Smooth muscle cell (in vitro differentiated cells): ENCODE data around the gene BIRC6. TPM values are rescaled to one million over a fixed set of nuclear protein-coding genes. Genes with fewer than 3 reads are reported as not detected.

Experiments
- DNase-seq: peaks from one replicate; lab custom pipeline; 2025; ENCODE audit not compliant: unreplicated experiment; lab: John Stamatoyannopoulos, UW
- H2AFZ ChIP-seq: fragments of 200-600 bp; sonication (generic); 2 replicates; pipeline ENCODE4 v1.6.0; 2016; ENCODE audit warnings: antibody characterized with exemption, low read depth, mild to moderate bottlenecking
- H3F3A ChIP-seq: fragments of 200-600 bp; sonication (generic); 2 replicates; pipeline ENCODE4 v1.6.0; 2017; ENCODE audit warnings: antibody characterized with exemption, low read depth
- H3K27ac ChIP-seq: fragments of 200-600 bp; sonication (generic); 2 replicates; pipeline ENCODE4 v1.5.1; 2016; ENCODE audit warnings: low read depth, mild to moderate bottlenecking
- H3K27me3 ChIP-seq: fragments of 200-600 bp; sonication (generic); 2 replicates; pipeline ENCODE4 v1.6.1; 2016; ENCODE audit warnings: low read depth, mild to moderate bottlenecking
- H3K36me3 ChIP-seq: fragments of 200-600 bp; sonication (generic); 2 replicates; pipeline ENCODE4 v1.5.1; 2016; ENCODE audit warnings: low read depth
- H3K4me1 ChIP-seq: fragments of 200-600 bp; sonication (generic); 2 replicates; pipeline ENCODE4 v1.5.1; 2016; ENCODE audit warnings: low read depth
- H3K4me2 ChIP-seq: fragments of 200-600 bp; sonication (generic); 2 replicates; pipeline ENCODE4 v1.6.0; 2016; ENCODE audit warnings: mild to moderate bottlenecking
- H3K4me3 ChIP-seq: fragments of 200-600 bp; sonication (generic); 2 replicates; pipeline ENCODE4 v1.5.1; 2016; ENCODE audit warnings: mild to moderate bottlenecking
- H3K79me2 ChIP-seq: fragments of 200-600 bp; sonication (generic); 2 replicates; pipeline ENCODE4 v1.6.0; 2016; ENCODE audit warnings: low read depth, mild to moderate bottlenecking
- H3K9ac ChIP-seq: fragments of 200-600 bp; sonication (generic); 2 replicates; pipeline ENCODE4 v1.6.0; 2016; ENCODE audit warnings: low read depth
- H3K9me3 ChIP-seq: fragments of 200-600 bp; sonication (generic); replicated peaks from 2 replicates; pipeline ENCODE4 v1.5.1; 2016; ENCODE audit warnings: low read depth
- H4K20me1 ChIP-seq: fragments of 200-600 bp; sonication (generic); 2 replicates; pipeline ENCODE4 v1.6.0; 2016; ENCODE audit warnings: low read depth
- WGBS: methylation state at CpG from one replicate; pipeline ENCODE4 v1.1.7; 2016; ENCODE audit warnings: low lambda C conversion rate; 5-methylcytosine and 5-hydroxymethylcytosine counted together
- polyA plus RNA-seq: library from polyadenylated mRNA; unstranded; fragments of >200 nt; fragmentation: Nextera tagmentation; extraction: Ambion mirVana; gene quantifications from 2 replicates; pipeline ENCODE4 v1.2.1, GENCODE V29; 2016
- total RNA-seq: library from RNA; depleted of rRNA; stranded (reverse); fragments of >200 nt; gene quantifications from 2 replicates; pipeline ENCODE4 v1.2.3, GENCODE V29; 2014
- TF ChIP-seq, protein P1 (sequence below): fragments of 200-600 bp; sonication (generic); IDR thresholded peaks from 2 replicates; pipeline ENCODE4 v1.5.1; 2017; ENCODE audit warnings: borderline replicate concordance, mild to moderate bottlenecking, antibody characterized with exemption; ENCODE audit not compliant: insufficient read depth, poor library complexity, severe bottlenecking

BIRC6 gene
- total and polyA plus RNA-seq, 2 experiments from 2014 or later = 12.4 to 79.8 TPM

DNA sequence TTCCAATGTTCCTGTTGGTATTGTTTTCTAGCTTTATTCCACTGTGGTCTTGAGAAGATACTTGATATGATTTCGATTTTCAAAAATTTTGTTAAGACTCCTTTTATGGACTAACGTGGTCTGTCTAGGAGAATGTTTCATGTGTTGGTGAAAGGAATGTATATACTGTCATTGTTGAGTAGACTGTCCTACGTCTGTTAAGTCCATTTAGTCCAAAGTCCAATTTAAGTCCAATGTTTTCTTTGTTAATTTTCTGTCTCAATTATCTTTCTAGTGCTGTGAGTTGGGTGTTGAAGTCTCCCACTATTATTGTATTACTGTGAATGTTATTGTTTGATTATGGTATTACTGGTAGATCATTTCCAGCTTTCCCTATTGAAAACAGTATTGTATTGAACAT lies 215.2 kb downstream of the BIRC6 start:
- H3K4me2 ChIP-seq = no peak overlapping the region
- H3K4me3 ChIP-seq = no peak overlapping the region
- no peak for DNase-seq
- H3K27me3 ChIP-seq = no peaks in the 10 kb centered on the region
- H4K20me1 ChIP-seq = peaks cover 27% of the 10 kb centered on the region
- 84% methylated on average over 3 of the region's 3 CpGs for WGBS
- no peak overlapping the region for H2AFZ ChIP-seq
- H3K36me3 ChIP-seq = peaks cover 6% of the 10 kb centered on the region
- H3F3A ChIP-seq = no peaks in the 10 kb centered on the region
- no peak overlapping the region for H3K27ac ChIP-seq
- no peak overlapping the region for H3K9ac ChIP-seq
- no peaks in the 10 kb centered on the region for H3K9me3 ChIP-seq
- TF ChIP-seq, protein P1, sequence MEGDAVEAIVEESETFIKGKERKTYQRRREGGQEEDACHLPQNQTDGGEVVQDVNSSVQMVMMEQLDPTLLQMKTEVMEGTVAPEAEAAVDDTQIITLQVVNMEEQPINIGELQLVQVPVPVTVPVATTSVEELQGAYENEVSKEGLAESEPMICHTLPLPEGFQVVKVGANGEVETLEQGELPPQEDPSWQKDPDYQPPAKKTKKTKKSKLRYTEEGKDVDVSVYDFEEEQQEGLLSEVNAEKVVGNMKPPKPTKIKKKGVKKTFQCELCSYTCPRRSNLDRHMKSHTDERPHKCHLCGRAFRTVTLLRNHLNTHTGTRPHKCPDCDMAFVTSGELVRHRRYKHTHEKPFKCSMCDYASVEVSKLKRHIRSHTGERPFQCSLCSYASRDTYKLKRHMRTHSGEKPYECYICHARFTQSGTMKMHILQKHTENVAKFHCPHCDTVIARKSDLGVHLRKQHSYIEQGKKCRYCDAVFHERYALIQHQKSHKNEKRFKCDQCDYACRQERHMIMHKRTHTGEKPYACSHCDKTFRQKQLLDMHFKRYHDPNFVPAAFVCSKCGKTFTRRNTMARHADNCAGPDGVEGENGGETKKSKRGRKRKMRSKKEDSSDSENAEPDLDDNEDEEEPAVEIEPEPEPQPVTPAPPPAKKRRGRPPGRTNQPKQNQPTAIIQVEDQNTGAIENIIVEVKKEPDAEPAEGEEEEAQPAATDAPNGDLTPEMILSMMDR = no peak
- no peaks in the 10 kb centered on the region for H3K4me1 ChIP-seq
- H3K79me2 ChIP-seq = peaks cover 30% of the 10 kb centered on the region

- Histone ChIP-seq H3K4me1 (no peaks in the 10 kb centered on the region), H3K27me3 (no peaks in the 10 kb centered on the region), H3K36me3 (peaks cover 6% of the 10 kb centered on the region), H3K27ac (no peak overlapping the region), H3K79me2 (peaks cover 28% of the 10 kb centered on the region), H3F3A (no peaks in the 10 kb centered on the region), H3K4me3 (no peak overlapping the region), H2AFZ (no peak overlapping the region), H4K20me1 (peaks cover 27% of the 10 kb centered on the region), H3K9me3 (no peaks in the 10 kb centered on the region), H3K4me2 (no peak overlapping the region), H3K9ac (no peak overlapping the region)
- DNase-seq = no peak
- TF ChIP-seq, protein P1 = no peak
- WGBS = 93% methylated on average over 2 of the region's 2 CpGs
These were observed 215.9 kb downstream of the BIRC6 start for GRCh38 chr2:32572737-32573136.

- Histone ChIP-seq H3K9me3 (no peaks in the 10 kb centered on the region), H2AFZ (no peak overlapping the region), H3K27ac (no peak overlapping the region), H3K27me3 (no peaks in the 10 kb centered on the region), H3K4me2 (no peak overlapping the region), H3K9ac (no peak overlapping the region), H3K79me2 (no peaks in the 10 kb centered on the region), H4K20me1 (no peaks in the 10 kb centered on the region), H3F3A (no peaks in the 10 kb centered on the region), H3K36me3 (no peaks in the 10 kb centered on the region), H3K4me3 (no peak overlapping the region), H3K4me1 (no peaks in the 10 kb centered on the region)
- no peak for DNase-seq
- TF ChIP-seq, protein P1 = no peak
- WGBS = 71% methylated on average over 3 of the region's 3 CpGs
These were observed 235.0 kb downstream of the BIRC6 start for GRCh38 chr2:32591669-32592463.

DNA sequence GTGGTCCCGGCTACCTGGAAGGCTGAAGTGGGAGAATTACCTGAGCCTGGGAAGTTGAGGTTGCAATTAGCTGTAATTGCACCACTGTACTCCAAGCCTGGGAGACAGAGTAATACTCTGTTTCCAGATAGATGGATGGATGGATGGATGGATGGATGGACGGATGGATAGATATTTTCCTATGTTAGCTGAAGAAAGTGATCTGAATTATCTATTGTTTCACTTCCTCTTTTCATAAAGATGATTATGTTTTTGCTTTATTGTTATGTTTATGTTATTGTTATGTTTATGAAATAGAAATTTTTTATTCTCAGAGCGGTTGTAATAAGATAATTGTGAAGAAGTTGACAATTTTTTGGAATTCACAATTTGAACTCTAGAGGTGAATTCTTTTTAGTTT lies 237.8 kb downstream of the BIRC6 start:
- no peak overlapping the region for H3K9ac ChIP-seq
- no peaks in the 10 kb centered on the region for H4K20me1 ChIP-seq
- H3K9me3 ChIP-seq = no peaks in the 10 kb centered on the region
- DNase-seq = no peak
- TF ChIP-seq, protein P1 = no peak
- H3F3A ChIP-seq = no peaks in the 10 kb centered on the region
- no peak overlapping the region for H3K4me2 ChIP-seq
- peaks cover 4% of the 10 kb centered on the region for H3K36me3 ChIP-seq
- H3K79me2 ChIP-seq = no peaks in the 10 kb centered on the region
- no peaks in the 10 kb centered on the region for H3K4me1 ChIP-seq
- no peak overlapping the region for H3K4me3 ChIP-seq
- WGBS = 99% methylated on average over 3 of the region's 3 CpGs
- no peaks in the 10 kb centered on the region for H3K27me3 ChIP-seq
- H3K27ac ChIP-seq = no peak overlapping the region
- H2AFZ ChIP-seq = no peak overlapping the region
